ENCODE results near the gene CASP10.

GRCh38 chr2:201273330-201273983, 90.5 kb downstream of the CASP10 start:
- TF ChIP-seq POLR2AphosphoS5 (IDR thresholded peaks at IDR 0.05): no peak
- TF ChIP-seq, protein P1, sequence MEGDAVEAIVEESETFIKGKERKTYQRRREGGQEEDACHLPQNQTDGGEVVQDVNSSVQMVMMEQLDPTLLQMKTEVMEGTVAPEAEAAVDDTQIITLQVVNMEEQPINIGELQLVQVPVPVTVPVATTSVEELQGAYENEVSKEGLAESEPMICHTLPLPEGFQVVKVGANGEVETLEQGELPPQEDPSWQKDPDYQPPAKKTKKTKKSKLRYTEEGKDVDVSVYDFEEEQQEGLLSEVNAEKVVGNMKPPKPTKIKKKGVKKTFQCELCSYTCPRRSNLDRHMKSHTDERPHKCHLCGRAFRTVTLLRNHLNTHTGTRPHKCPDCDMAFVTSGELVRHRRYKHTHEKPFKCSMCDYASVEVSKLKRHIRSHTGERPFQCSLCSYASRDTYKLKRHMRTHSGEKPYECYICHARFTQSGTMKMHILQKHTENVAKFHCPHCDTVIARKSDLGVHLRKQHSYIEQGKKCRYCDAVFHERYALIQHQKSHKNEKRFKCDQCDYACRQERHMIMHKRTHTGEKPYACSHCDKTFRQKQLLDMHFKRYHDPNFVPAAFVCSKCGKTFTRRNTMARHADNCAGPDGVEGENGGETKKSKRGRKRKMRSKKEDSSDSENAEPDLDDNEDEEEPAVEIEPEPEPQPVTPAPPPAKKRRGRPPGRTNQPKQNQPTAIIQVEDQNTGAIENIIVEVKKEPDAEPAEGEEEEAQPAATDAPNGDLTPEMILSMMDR (IDR thresholded peaks at IDR 0.05): no peak
- TF ChIP-seq EP300 (IDR thresholded peaks at IDR 0.05): no peak
- no peak for TF ChIP-seq POLR2A (IDR thresholded peaks at IDR 0.05)

All from stomach (tissue), 4 donors.